Measurements from ENCODE around the gene KMT2E. TPM values are rescaled to one million over a fixed set of nuclear protein-coding genes. Genes with fewer than 3 reads are reported as not detected.

The KMT2E gene
- total RNA-seq, 1 donor from 2014 or later: 75.6 TPM

DNA sequence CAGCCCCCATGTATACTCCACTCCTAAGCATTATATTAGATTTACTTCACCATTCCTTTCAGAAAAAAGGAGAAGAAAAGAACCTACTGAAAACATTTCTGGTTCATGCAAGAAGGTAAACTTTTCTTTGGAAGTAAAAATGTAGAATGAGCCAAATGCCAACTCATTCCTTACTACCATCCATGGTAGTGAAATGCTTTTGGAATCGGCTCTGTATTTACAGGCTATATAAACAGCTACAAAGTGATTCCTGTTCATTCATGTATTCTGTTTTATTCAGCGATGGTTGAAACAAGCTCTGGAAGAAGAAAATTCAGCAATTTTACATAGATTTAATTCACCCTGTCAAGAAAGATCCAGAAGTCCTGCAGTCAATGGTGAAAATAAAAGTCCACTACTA, 91.6 kb downstream of the KMT2E start:
- Mint-ChIP-seq H3K36me3 (ENCODE audit: unreplicated experiment) (peaks cover 53% of the 10 kb centered on the region), H3K27me3 (ENCODE audit: unreplicated experiment) (no peaks in the 10 kb centered on the region), H3K9me3 (ENCODE audit: unreplicated experiment) (no peaks in the 10 kb centered on the region), H3K4me1 (ENCODE audit: unreplicated experiment) (peaks cover 7% of the 10 kb centered on the region), H3K27ac (ENCODE audit: unreplicated experiment) (peak overlapping the region; percentile 10), H3K4me3 (ENCODE audit: unreplicated experiment) (no peak overlapping the region)
- DNase-seq (ENCODE audit: extremely low spot score, unreplicated experiment): no peak
- TF ChIP-seq, protein P1, sequence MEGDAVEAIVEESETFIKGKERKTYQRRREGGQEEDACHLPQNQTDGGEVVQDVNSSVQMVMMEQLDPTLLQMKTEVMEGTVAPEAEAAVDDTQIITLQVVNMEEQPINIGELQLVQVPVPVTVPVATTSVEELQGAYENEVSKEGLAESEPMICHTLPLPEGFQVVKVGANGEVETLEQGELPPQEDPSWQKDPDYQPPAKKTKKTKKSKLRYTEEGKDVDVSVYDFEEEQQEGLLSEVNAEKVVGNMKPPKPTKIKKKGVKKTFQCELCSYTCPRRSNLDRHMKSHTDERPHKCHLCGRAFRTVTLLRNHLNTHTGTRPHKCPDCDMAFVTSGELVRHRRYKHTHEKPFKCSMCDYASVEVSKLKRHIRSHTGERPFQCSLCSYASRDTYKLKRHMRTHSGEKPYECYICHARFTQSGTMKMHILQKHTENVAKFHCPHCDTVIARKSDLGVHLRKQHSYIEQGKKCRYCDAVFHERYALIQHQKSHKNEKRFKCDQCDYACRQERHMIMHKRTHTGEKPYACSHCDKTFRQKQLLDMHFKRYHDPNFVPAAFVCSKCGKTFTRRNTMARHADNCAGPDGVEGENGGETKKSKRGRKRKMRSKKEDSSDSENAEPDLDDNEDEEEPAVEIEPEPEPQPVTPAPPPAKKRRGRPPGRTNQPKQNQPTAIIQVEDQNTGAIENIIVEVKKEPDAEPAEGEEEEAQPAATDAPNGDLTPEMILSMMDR (IDR thresholded peaks at IDR 0.05): no peak

DNA sequence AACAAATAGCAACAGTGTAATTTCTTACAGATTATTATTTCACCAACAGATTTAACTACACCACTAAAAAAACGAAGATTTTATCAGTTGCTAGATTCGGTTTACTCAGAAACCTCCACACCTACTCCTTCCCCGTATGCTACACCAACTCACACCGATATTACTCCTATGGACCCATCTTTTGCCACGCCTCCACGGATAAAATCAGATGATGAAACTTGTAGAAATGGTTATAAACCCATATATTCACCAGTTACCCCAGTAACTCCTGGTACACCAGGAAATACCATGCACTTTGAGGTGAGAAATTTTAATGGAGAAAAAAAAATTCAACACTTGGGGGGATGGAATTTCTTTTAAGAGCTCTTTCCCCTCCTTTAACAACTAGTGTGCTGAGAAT, 92.5 kb downstream of the KMT2E start:
- Mint-ChIP-seq H3K9me3 (ENCODE audit: unreplicated experiment) (no peaks in the 10 kb centered on the region), H3K4me1 (ENCODE audit: unreplicated experiment) (peaks cover 7% of the 10 kb centered on the region), H3K27me3 (ENCODE audit: unreplicated experiment) (no peaks in the 10 kb centered on the region), H3K4me3 (ENCODE audit: unreplicated experiment) (no peak overlapping the region), H3K27ac (ENCODE audit: unreplicated experiment) (peak overlapping the region; percentile 31), H3K36me3 (ENCODE audit: unreplicated experiment) (peaks cover 55% of the 10 kb centered on the region)
- no peak for DNase-seq (ENCODE audit: extremely low spot score, unreplicated experiment)
- TF ChIP-seq, protein P1 (IDR thresholded peaks at IDR 0.05): no peak

DNA sequence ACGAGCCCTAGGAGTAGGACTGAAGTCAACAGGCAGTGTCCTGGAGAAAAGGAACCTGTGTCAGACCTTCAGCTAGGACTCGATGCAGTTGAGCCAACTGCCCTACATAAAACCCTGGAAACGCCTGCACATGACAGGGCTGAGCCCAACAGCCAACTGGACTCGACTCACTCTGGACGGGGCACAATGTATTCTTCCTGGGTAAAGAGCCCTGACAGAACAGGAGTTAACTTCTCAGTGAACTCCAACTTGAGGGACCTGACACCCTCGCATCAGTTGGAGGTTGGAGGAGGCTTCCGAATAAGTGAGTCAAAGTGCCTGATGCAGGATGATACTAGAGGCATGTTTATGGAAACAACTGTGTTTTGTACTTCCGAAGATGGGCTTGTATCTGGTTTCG, 93.5 kb downstream of the KMT2E start:
- Mint-ChIP-seq H3K9me3 (ENCODE audit: unreplicated experiment) (no peaks in the 10 kb centered on the region), H3K27me3 (ENCODE audit: unreplicated experiment) (no peaks in the 10 kb centered on the region), H3K27ac (ENCODE audit: unreplicated experiment) (no peak overlapping the region), H3K4me3 (ENCODE audit: unreplicated experiment) (no peak overlapping the region), H3K4me1 (ENCODE audit: unreplicated experiment) (peaks cover 10% of the 10 kb centered on the region), H3K36me3 (ENCODE audit: unreplicated experiment) (peaks cover 64% of the 10 kb centered on the region)
- TF ChIP-seq, protein P1 (IDR thresholded peaks at IDR 0.05): no peak
- no peak for DNase-seq (ENCODE audit: extremely low spot score, unreplicated experiment)

DNA sequence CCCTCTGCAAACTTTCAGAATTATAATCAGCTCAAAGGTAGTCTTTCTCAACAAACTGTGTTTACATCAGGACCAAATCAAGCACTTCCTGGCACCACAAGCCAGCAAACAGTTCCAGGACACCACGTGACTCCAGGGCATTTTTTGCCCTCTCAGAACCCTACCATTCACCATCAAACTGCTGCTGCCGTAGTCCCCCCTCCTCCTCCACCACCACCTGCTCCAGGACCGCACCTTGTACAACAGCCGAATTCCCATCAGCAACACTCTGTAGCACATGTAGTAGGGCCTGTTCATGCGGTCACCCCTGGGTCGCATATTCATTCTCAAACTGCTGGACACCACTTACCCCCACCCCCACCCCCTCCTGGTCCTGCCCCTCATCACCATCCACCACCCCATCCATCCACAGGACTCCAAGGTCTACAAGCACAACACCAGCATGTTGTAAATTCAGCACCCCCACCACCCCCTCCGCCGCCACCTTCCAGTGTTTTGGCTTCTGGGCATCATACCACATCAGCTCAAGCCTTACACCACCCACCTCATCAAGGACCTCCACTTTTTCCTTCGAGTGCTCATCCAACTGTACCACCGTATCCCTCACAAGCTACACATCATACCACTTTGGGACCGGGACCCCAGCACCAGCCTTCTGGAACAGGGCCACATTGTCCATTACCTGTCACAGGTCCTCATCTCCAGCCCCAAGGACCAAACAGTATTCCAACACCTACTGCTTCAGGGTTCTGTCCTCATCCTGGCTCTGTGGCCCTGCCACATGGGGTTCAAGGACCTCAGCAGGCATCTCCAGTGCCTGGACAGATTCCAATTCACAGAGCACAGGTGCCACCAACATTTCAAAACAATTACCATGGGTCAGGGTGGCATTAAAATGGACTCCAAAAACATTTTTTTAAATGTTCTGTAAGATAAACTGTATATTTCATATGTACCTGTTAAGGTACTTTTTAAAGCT, 98.7 kb downstream of the KMT2E start:
- TF ChIP-seq, protein P1 (IDR thresholded peaks at IDR 0.05): no peak
- Mint-ChIP-seq H3K9me3 (ENCODE audit: unreplicated experiment) (no peaks in the 10 kb centered on the region), H3K4me3 (ENCODE audit: unreplicated experiment) (no peak overlapping the region), H3K27me3 (ENCODE audit: unreplicated experiment) (no peaks in the 10 kb centered on the region), H3K36me3 (ENCODE audit: unreplicated experiment) (peaks cover 57% of the 10 kb centered on the region), H3K4me1 (ENCODE audit: unreplicated experiment) (peaks cover 5% of the 10 kb centered on the region), H3K27ac (ENCODE audit: unreplicated experiment) (peak overlapping the region; percentile 54)
- DNase-seq (ENCODE audit: extremely low spot score, unreplicated experiment): no peak
